GM19023 (cell line): ENCODE data around the gene ZNRF3.
A peak's percentile ranks its signal among the peaks of the same experiment; 100 is the strongest.

ENCODE experiments used
- ATAC-seq: cut with Tn5 transposase; IDR thresholded peaks from one replicate; pipeline ENCODE4 v1.9.1; 2021; ENCODE audit warnings: mild to moderate bottlenecking, moderate library complexity; ENCODE audit not compliant: unreplicated experiment

ZNRF3 gene

GRCh38 chr22:28949788-28950187, 66.4 kb downstream of the ZNRF3 start:
- no peak for ATAC-seq

GRCh38 chr22:28950617-28951411, 67.4 kb downstream of the ZNRF3 start:
- ATAC-seq: no peak

GRCh38 chr22:28951530-28951929, 68.2 kb downstream of the ZNRF3 start:
- ATAC-seq: no peak

GRCh38 chr22:28951969-28952521, 68.7 kb downstream of the ZNRF3 start:
- ATAC-seq: no peak

- ATAC-seq: no peak
Observed at GRCh38 chr22:28952857-28953256, 69.5 kb downstream of the ZNRF3 start.

- no peak for ATAC-seq
Observed at GRCh38 chr22:28953403-28953802, 70.0 kb downstream of the ZNRF3 start.

GRCh38 chr22:28953976-28954880, 70.9 kb downstream of the ZNRF3 start:
- no peak for ATAC-seq

GRCh38 chr22:28955817-28956216, 72.4 kb downstream of the ZNRF3 start:
- peak; percentile 40 for ATAC-seq

- ATAC-seq: no peak
Observed at GRCh38 chr22:28956506-28956905, 73.1 kb downstream of the ZNRF3 start.

GRCh38 chr22:28958611-28959010, 75.2 kb downstream of the ZNRF3 start:
- ATAC-seq: no peak

GRCh38 chr22:28962042-28962554, 78.7 kb downstream of the ZNRF3 start:
- ATAC-seq: no peak

- no peak for ATAC-seq
Observed at GRCh38 chr22:28963362-28963761, 80.0 kb downstream of the ZNRF3 start.

GRCh38 chr22:28967163-28967665, 83.8 kb downstream of the ZNRF3 start:
- no peak for ATAC-seq

GRCh38 chr22:28967969-28968368, 84.6 kb downstream of the ZNRF3 start:
- no peak for ATAC-seq

- ATAC-seq: no peak
Observed at GRCh38 chr22:28969401-28970168, 86.2 kb downstream of the ZNRF3 start.

GRCh38 chr22:28973352-28973751, 90.0 kb downstream of the ZNRF3 start:
- ATAC-seq: no peak

- no peak for ATAC-seq
Observed at GRCh38 chr22:28977060-28977459, 93.7 kb downstream of the ZNRF3 start.

- no peak for ATAC-seq
Observed at GRCh38 chr22:28977481-28977971, 94.2 kb downstream of the ZNRF3 start.

- ATAC-seq: no peak
Observed at GRCh38 chr22:28978158-28978557, 94.8 kb downstream of the ZNRF3 start.
